Lung (tissue), 12 donors: ENCODE results near the gene NPHS1. TPM values are rescaled to one million over a fixed set of nuclear protein-coding genes. Genes with fewer than 3 reads are reported as not detected.

Source experiments
- ATAC-seq: fragments of 200-7000 bp; cut with Tn5 transposase; one replicate; pipeline ENCODE4 v1.9.1; 2020; ENCODE audit warnings: moderate number of reproducible peaks; ENCODE audit not compliant: insufficient read depth, low FRiP score
- DNase-seq, 3 donors: peaks; one replicate each; pipeline ENCODE4 v3.0.0-alpha.2; 2013 to 2017
- H3K27ac ChIP-seq, 2 donors: one replicate each; pipeline ENCODE4 v1.5.1; 2013; ENCODE audit warnings: mild to moderate bottlenecking in 2 of 2, moderate library complexity in 2 of 2, control low read depth in 1 of 2, inconsistent platforms in 1 of 2, low read depth in 1 of 2, low read length in 1 of 2
- H3K27me3 ChIP-seq, 3 donors: one replicate each; pipeline ENCODE4 v1.5.1; 2013; ENCODE audit warnings: low read length in 2 of 3; ENCODE audit not compliant: control insufficient read depth in 3 of 3, insufficient read depth in 3 of 3
- H3K36me3 ChIP-seq, 4 donors: one replicate each; pipeline ENCODE4 v1.5.1; 2013; ENCODE audit warnings: low read length in 4 of 4, mild to moderate bottlenecking in 1 of 4, moderate library complexity in 1 of 4; ENCODE audit not compliant: control insufficient read depth in 4 of 4, insufficient read depth in 4 of 4
- H3K4me1 ChIP-seq, 5 donors: one replicate each; pipeline ENCODE4 v1.5.1; 2013; ENCODE audit warnings: low read length in 5 of 5, mild to moderate bottlenecking in 2 of 5, moderate library complexity in 1 of 5; ENCODE audit not compliant: control insufficient read depth in 5 of 5, insufficient read depth in 5 of 5
- H3K4me3 ChIP-seq: one replicate; pipeline ENCODE4 v1.5.1; 2013; ENCODE audit warnings: mild to moderate bottlenecking, control low read depth, moderate library complexity
- H3K9ac ChIP-seq, 2 donors: one replicate each; pipeline ENCODE4 v1.5.1; 2013; ENCODE audit warnings: low read length in 2 of 2, control low read depth in 1 of 2; ENCODE audit not compliant: insufficient read depth in 1 of 2
- H3K9me3 ChIP-seq, 4 donors: one replicate each; pipeline ENCODE4 v1.5.1; 2013; ENCODE audit warnings: low read length in 3 of 4, mild to moderate bottlenecking in 1 of 4, moderate library complexity in 1 of 4; ENCODE audit not compliant: control insufficient read depth in 4 of 4, insufficient read depth in 3 of 4
- WGBS, 2 donors: extraction: QIAGEN DNeasy Blood & Tissue Kit; methylation state at CpG; one replicate each; pipeline ENCODE4 v1.1.7; 2013; 5-methylcytosine and 5-hydroxymethylcytosine counted together
- polyA plus RNA-seq, 2 donors: library from polyadenylated mRNA; stranded (reverse); fragments of 200-250 nt; gene quantifications; one replicate each; pipeline ENCODE4 v1.2.1, GENCODE V29; 2013
- total RNA-seq, 2 donors: library from RNA; depleted of rRNA in 1 of 2; stranded (reverse); fragments of >200 nt in 1 of 2; gene quantifications; one replicate each; pipeline ENCODE4 v1.2.1, GENCODE V29; 2014 to 2021
- TF ChIP-seq, protein P1 (sequence below): IDR thresholded peaks from 2 replicates; pipeline ENCODE4 v1.5.1; 2012; ENCODE audit warnings: mild to moderate bottlenecking; ENCODE audit errors: control extremely low read depth, extremely low read depth
- donor health status: control.
- donor health status: control.
- donor health status: Bipolar disorder and iron deficiency.
- donor health status: healthy.
- donor health status: DM: yes; HTN: yes; CAD: no.

NPHS1 gene
- total and polyA plus RNA-seq, 4 donors: 0.02 to 0.23 TPM; not detected in 2

GRCh38 chr19:35851213-35852028, 883 bp downstream of the NPHS1 start:
- H3K4me3 ChIP-seq: no peak overlapping the region
- H3K9me3 ChIP-seq: no peaks in the 10 kb centered on the region
- no peak overlapping the region for H3K9ac ChIP-seq
- no peaks in the 10 kb centered on the region for H3K36me3 ChIP-seq
- DNase-seq: no peak
- peaks cover 0 to 10% (median 1%) of the 10 kb centered on the region in 5 donors for H3K4me1 ChIP-seq
- 38 to 41% methylated on average over 32 of the region's 32 CpGs for WGBS, 2 donors
- ATAC-seq: no peak
- TF ChIP-seq, protein P1, sequence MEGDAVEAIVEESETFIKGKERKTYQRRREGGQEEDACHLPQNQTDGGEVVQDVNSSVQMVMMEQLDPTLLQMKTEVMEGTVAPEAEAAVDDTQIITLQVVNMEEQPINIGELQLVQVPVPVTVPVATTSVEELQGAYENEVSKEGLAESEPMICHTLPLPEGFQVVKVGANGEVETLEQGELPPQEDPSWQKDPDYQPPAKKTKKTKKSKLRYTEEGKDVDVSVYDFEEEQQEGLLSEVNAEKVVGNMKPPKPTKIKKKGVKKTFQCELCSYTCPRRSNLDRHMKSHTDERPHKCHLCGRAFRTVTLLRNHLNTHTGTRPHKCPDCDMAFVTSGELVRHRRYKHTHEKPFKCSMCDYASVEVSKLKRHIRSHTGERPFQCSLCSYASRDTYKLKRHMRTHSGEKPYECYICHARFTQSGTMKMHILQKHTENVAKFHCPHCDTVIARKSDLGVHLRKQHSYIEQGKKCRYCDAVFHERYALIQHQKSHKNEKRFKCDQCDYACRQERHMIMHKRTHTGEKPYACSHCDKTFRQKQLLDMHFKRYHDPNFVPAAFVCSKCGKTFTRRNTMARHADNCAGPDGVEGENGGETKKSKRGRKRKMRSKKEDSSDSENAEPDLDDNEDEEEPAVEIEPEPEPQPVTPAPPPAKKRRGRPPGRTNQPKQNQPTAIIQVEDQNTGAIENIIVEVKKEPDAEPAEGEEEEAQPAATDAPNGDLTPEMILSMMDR: no peak
- H3K27me3 ChIP-seq: peaks cover 6 to 21% (median 11%) of the 10 kb centered on the region in 3 donors
- H3K27ac ChIP-seq: no peak overlapping the region

- no peak for DNase-seq
- TF ChIP-seq, protein P1: no peak
- Histone ChIP-seq H3K9me3 (peaks cover 0 to 2% (median 0%) of the 10 kb centered on the region in 4 donors), H3K27me3 (peaks cover 6 to 25% (median 22%) of the 10 kb centered on the region in 3 donors), H3K4me1 (peaks cover 0 to 15% (median 5%) of the 10 kb centered on the region in 5 donors), H3K27ac (no peak overlapping the region), H3K4me3 (no peak overlapping the region), H3K36me3 (no peaks in the 10 kb centered on the region), H3K9ac (no peak overlapping the region)
- ATAC-seq: no peak
- WGBS, 2 donors: 91 to 92% methylated on average over 17 to 18 of the region's 18 CpGs
Measured at GRCh38 chr19:35848919-35849505, 3.3 kb downstream of the NPHS1 start.

DNA sequence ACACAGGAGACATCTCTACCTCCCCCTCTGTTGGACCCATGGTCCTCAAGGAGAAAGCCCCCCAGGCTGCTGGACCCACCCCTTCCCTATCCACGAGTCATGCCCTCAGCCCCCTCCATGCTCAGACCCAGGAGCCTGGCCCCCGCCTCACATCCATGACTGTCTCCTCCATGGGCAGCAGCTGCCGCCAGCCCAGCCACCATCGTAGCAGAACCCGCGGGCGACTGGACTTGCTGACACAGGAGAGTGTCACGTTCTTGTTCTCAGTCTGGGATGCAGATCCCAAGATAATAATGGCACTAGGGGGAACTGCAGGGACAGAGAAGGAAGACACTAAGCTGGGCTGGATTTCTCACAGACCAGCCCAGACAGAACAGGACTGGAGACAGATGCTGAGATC, 3.8 kb downstream of the NPHS1 start:
- no peak overlapping the region for H3K9ac ChIP-seq
- no peak overlapping the region for H3K27ac ChIP-seq
- WGBS, 2 donors: 75 to 81% methylated on average over 8 of the region's 8 CpGs
- H3K36me3 ChIP-seq: no peaks in the 10 kb centered on the region
- TF ChIP-seq, protein P1: no peak
- H3K9me3 ChIP-seq: peaks cover 0 to 5% (median 0%) of the 10 kb centered on the region in 4 donors
- ATAC-seq: no peak
- peaks cover 6 to 29% (median 27%) of the 10 kb centered on the region in 3 donors for H3K27me3 ChIP-seq
- no peak for DNase-seq
- H3K4me3 ChIP-seq: no peak overlapping the region
- peaks cover 0 to 18% (median 5%) of the 10 kb centered on the region in 5 donors for H3K4me1 ChIP-seq
